GM12801 (cell line): ENCODE data around the gene BAZ1B.

Experiments
- TF ChIP-seq, protein P1 (sequence below): IDR thresholded peaks from one replicate; pipeline ENCODE4 v1.5.1; 2011; ENCODE audit warnings: control low read depth; ENCODE audit not compliant: insufficient read length; ENCODE audit errors: extremely low read depth

The BAZ1B gene

DNA sequence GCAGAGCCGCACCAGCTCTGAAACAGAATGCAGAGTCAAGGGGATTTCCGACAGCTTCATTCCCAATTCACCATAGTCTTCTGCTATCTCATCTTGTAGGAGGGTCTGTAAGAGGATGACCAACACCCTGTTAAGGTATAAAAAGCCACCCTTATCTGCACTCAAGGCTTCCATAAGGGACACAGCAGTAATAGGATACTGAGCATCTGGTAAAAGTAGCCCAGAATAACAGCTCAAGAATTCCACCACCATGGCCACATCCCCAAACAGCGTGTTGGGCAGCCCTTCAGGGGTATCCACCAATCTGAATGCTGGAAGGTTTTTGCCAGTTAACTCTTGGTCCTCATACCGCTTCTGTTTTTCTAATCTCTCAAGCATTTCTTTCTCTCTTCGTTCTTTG is 44.7 kb downstream of the BAZ1B start:
- TF ChIP-seq, protein P1, sequence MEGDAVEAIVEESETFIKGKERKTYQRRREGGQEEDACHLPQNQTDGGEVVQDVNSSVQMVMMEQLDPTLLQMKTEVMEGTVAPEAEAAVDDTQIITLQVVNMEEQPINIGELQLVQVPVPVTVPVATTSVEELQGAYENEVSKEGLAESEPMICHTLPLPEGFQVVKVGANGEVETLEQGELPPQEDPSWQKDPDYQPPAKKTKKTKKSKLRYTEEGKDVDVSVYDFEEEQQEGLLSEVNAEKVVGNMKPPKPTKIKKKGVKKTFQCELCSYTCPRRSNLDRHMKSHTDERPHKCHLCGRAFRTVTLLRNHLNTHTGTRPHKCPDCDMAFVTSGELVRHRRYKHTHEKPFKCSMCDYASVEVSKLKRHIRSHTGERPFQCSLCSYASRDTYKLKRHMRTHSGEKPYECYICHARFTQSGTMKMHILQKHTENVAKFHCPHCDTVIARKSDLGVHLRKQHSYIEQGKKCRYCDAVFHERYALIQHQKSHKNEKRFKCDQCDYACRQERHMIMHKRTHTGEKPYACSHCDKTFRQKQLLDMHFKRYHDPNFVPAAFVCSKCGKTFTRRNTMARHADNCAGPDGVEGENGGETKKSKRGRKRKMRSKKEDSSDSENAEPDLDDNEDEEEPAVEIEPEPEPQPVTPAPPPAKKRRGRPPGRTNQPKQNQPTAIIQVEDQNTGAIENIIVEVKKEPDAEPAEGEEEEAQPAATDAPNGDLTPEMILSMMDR, result no peak

DNA sequence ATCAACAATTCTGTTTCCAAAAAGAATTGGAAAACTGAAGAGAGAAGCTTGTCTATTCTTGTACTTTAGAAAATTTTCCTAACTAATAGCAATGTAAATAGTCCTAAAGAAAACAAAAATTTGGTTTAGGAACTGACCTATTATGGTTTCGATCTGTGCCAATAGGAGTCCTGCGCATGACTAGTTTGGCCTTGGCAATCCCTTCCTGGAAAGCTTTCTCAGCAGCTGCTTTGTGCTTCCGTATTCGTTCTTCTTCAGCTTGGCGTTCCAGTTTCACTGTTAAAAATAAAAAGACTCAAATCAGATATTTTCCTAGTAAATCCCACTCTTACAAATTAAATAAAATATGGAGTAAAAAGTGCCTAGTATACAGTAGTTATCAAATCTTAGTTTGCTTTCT is 51.9 kb downstream of the BAZ1B start:
- TF ChIP-seq, protein P1, result no peak

DNA sequence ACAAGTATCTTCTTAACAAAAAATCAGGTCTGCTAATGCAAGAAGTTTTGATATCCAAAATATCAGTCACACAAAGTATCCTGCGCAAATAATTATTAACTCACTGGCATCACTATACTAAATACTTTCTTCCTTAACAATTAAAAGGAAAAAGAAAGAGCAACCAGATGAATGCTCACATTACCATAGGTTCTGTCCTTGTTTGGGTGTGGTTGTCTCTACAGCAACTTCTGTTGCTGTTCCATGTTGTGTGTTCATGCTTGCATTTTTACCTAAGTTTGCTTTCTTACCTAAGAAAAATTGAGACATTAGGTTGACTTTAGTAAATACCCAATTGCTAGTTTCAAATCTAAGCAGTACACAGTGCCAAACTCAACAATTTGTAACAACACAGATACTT is 56.0 kb downstream of the BAZ1B start:
- TF ChIP-seq, protein P1, result no peak

DNA sequence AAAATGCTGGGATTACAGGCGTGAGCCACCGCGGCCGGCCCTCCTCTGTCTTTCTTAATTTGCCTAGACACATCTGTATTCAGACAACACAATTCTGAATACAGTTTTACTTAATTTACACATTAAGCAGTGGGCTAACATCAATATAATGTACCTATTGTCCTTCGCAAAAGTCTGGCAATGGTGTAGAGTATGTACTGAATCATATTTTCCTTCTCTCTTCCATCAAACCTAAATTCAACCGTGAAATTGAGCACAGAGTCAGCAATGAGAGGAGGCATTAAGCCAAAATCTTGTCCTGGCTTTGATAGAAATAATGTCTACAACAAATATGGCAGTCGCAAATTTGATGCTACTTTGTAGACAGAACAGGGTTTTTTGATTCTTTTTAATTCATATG is 58.1 kb downstream of the BAZ1B start:
- TF ChIP-seq, protein P1, result no peak

DNA sequence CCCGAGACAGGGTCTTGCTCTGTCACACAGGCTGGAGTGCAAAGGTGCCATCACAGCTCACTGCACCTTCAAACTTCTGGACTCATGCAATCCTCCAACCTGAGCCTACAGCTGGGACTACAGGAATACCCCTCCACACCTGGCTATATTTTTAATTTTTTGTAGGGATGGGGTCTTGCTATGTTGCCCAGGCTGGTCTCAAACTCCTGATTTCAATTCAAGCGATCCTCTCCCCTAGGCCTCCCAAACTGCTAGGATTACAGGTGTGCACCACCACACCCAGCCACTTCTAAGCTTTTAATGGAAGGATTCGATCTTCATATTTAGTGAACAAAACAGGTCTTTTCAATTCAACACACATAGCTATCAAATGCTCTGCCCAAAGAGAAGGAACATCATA is 58.8 kb downstream of the BAZ1B start:
- TF ChIP-seq, protein P1, result no peak

DNA sequence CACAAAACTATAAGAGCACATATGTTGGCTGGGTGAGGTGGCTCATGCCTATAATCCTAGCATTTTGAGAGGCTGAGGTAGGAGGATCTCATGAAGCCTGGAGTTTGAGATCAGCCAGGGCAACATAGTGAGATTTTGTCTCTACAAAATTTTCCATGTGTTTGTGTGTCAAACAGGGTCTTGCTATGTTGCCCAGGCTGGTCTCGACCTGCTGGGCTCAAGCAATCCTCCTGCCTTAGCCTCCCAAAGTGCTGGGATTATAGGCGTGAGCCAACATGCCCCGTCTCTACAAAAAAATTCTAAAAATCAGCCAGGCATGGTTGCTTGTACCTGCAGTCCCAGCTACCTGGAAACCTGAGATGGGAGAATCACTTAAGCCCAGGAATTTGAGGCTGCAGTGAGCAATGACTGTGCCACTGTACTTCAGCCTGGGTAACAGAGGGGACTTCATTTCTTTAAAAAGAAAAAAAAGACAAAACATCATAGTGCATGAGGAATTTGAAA is 60.3 kb downstream of the BAZ1B start:
- TF ChIP-seq, protein P1, result no peak

DNA sequence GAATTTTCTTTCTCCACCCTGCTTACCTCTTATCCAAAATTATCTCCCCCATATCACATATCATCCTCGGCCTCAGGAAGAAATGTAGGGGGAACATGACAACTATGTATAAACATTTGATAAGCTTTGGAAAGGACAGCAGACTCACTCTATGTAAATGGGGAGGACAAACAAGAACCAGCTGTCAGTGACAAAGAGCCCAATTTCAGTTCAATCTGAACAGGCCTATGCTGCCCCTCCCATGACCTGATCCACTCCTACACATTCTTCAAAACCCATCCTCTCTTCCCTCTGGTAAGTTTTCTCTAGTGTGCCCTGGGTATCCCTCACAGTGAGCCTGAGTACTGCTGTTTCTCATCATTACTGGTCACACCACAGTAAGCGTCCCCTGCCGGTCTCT is 67.7 kb downstream of the BAZ1B start:
- TF ChIP-seq, protein P1, result no peak

DNA sequence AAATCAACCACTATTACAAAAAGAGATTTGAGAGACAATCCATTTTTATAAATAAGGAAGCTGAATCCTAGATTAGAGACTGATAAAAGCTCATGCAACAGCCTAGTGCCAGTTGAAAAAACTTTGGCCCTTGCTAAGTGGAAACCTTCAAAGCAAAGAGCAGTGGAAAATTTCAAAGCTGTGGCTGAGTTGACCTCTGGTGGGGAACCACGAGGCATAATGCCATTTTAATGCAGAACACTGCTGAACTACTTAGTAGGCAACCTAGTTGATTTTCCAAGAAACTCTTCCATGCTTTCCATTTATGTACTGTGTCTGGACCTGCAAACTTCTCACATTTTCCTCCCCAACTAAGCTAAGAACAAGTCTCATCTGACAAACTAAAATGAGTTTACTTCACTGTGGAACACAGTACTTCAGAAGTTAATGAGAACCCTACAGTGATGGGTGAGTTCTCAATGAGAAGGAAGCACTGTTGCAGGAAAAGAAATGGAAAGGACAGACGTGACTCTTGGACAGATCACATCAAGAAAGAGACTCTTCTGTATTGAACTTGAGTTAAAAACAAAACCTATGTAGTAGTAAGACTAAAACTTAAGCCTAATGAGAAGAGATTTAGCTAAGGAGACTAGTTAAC is 69.0 kb downstream of the BAZ1B start:
- TF ChIP-seq, protein P1, result no peak
